Spinal cord (tissue), 10 donors: ENCODE measurements around the gene PLXDC2. TPM values are rescaled to one million over a fixed set of nuclear protein-coding genes. Genes with fewer than 3 reads are reported as not detected.

Source experiments
- DNase-seq, 6 donors: peaks; one replicate each; pipeline versions ENCODE4 v3.0.0 to v3.0.0-alpha.2; 2013 to 2015; ENCODE audit warnings: low spot score in 6 of 6, low read depth in 4 of 6
- H3K27ac ChIP-seq: one replicate; pipeline ENCODE4 v1.5.1; 2013; ENCODE audit warnings: low read depth, low read length, control low read depth
- H3K27me3 ChIP-seq: one replicate; pipeline ENCODE4 v1.6.1; 2013; ENCODE audit warnings: low read length; ENCODE audit not compliant: control insufficient read depth, insufficient read depth
- H3K36me3 ChIP-seq: one replicate; pipeline ENCODE4 v1.6.1; 2013; ENCODE audit warnings: low read length; ENCODE audit not compliant: control insufficient read depth, insufficient read depth
- H3K4me1 ChIP-seq: one replicate; pipeline ENCODE4 v1.6.1; 2013; ENCODE audit warnings: low read length; ENCODE audit not compliant: control insufficient read depth, insufficient read depth
- H3K4me3 ChIP-seq: one replicate; pipeline ENCODE4 v1.5.1; 2013; ENCODE audit warnings: low read depth, low read length, control low read depth
- H3K9me3 ChIP-seq: one replicate; pipeline ENCODE4 v1.6.1; 2013; ENCODE audit warnings: low read length; ENCODE audit not compliant: control insufficient read depth, insufficient read depth
- WGBS: methylation state at CpG from one replicate; pipeline ENCODE4 v1.1.5; 2013; ENCODE audit warnings: missing lambda C conversion rate; ENCODE audit not compliant: insufficient coverage; 5-methylcytosine and 5-hydroxymethylcytosine counted together
- polyA plus RNA-seq, 2 donors: library from polyadenylated mRNA; unstranded; fragments of 120-200 nt; gene quantifications; one replicate each; pipeline ENCODE4 v1.2.1, GENCODE V29; 2013; ENCODE audit not compliant: insufficient read length in 2 of 2
- total RNA-seq, 2 donors: library from RNA; depleted of rRNA in 1 of 2; stranded (reverse); fragments of 120-200 nt in 1 of 2; fragments of >200 nt in 1 of 2; gene quantifications; one replicate each; pipeline versions ENCODE4 v1.2.3 to v1.2.4, GENCODE V29; 2013 to 2014
- donor health status: healthy.

Gene PLXDC2
- total and polyA plus RNA-seq, 4 donors, result 25.3 to 83.1 (median 55.7) TPM

GRCh38 chr10:19915816-19916215 lies 99.6 kb downstream of the PLXDC2 start:
- DNase-seq, result no peak
- H3K36me3 ChIP-seq, result no peaks in the 10 kb centered on the region
- no peak overlapping the region for H3K27ac ChIP-seq
- no peaks in the 10 kb centered on the region for H3K4me1 ChIP-seq
- no peaks in the 10 kb centered on the region for H3K27me3 ChIP-seq
- 100% methylated on average over 3 of the region's 3 CpGs for WGBS
- H3K4me3 ChIP-seq, result no peak overlapping the region
- no peaks in the 10 kb centered on the region for H3K9me3 ChIP-seq

DNA sequence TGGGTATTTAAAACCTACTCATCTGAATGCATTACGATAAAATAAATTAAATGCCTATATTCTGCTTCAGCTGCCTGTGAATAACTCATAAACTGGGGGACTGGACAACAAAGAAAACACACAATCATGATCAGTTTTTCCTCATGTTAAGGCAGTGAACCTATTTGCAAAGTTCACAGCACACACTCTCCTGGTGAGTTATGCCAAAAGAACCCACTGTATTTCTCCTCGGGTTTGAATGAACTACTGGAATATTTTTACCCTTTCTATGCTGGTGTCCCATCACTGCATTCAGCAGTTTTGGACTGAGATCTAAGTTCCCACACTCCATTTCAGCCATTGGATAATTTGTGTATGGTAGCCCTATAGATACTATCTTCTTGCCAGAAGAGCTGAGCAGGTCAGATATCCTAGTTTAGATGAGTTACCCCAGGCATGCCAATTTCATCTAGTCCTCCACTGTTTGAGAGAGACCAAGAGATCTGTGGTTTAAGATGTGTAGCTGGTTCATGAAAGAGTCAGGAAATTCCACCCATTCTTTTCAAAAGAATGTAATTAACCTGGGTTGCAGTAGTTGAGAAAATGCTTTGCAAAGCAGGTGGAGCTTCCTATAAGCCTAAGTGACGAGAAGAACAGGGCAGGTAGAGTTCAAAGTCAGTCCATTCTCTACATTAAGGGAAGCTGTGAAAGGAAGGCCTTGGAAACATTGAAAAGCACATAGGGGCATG lies 101.7 kb downstream of the PLXDC2 start:
- DNase-seq, result no peak
- H3K4me1 ChIP-seq, result no peaks in the 10 kb centered on the region
- H3K27me3 ChIP-seq, result no peaks in the 10 kb centered on the region
- H3K36me3 ChIP-seq, result no peaks in the 10 kb centered on the region
- no peaks in the 10 kb centered on the region for H3K9me3 ChIP-seq
- no peak overlapping the region for H3K4me3 ChIP-seq
- WGBS, result 70% methylated on average over 2 of the region's 3 CpGs
- H3K27ac ChIP-seq, result no peak overlapping the region

DNA sequence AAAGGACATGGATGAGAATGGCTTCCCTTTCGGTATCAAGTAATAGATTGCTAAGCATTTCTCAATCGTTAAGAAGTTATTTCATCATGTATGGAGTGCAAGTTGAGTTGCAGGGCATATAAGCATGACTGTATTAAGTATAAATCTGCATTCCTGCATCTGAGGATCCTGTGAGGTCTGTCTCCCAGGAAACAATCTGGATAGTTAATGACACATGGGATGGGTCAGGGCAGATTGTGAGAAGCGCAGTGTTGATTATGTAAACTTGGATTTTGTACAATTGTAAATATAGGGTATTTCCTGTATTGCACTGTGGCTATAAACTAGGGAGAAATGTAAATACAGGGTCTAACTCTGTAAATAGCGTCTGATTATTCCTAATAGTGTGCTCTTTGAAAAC lies 102.6 kb downstream of the PLXDC2 start:
- Histone ChIP-seq H3K27ac (no peak overlapping the region), H3K27me3 (no peaks in the 10 kb centered on the region), H3K36me3 (no peaks in the 10 kb centered on the region), H3K4me3 (no peak overlapping the region), H3K4me1 (no peaks in the 10 kb centered on the region), H3K9me3 (no peaks in the 10 kb centered on the region)
- 73% methylated on average over 1 of the region's 4 CpGs for WGBS
- no peak for DNase-seq

DNA sequence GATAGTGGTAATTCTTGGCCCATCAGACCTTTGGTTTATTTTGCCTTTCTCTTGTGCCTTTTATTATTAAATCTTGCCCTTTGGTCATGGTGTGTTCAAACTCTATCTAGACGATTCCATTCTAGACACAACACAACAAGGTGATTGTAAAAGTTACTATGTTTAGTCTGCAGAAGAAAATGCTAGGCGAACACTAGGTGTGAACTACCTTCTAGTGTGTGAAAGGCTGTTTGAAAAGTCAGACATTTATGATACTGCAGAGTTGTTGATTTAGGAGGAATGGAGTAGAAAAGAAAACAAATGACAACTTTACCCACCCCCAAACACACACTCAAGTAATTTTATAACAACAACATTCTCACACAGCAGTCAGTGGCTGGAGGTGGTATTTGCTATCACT lies 103.4 kb downstream of the PLXDC2 start:
- Histone ChIP-seq H3K4me1 (no peaks in the 10 kb centered on the region), H3K36me3 (no peaks in the 10 kb centered on the region), H3K9me3 (no peaks in the 10 kb centered on the region), H3K4me3 (no peak overlapping the region), H3K27ac (no peak overlapping the region), H3K27me3 (no peaks in the 10 kb centered on the region)
- DNase-seq, result no peak
- no CpG with 5 or more reads among the region's 2 CpGs for WGBS

DNA sequence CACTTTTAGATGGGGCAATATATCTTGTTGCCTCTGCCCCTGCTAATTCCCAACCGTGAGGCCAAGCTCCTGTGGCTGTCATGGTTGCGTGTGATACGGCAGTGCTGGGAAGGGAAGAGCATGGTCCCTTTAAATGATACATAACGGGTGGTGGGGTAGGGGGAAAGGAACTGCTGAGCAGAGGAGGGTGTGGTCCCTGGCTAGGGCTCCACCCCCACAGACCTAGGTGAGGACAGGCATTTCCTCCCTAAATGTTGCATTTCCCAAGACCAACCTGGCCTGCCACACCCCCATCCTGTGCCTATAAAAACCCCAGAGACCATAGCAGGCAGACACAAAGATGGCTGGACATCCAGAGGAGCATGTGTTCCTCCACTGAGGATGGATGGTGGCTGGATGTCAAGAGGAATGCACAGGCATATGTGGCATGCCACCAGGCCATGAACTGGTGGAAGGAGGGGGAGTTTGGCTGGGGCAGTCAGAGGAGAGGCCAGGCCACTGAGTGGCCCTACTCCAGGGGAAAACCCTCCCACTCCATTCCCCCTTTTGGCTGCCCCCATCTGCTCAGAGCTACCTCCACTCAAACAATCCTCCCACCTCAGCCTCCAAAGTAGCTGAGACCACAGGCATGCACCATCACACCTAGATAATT lies 104.0 kb downstream of the PLXDC2 start:
- no peak for DNase-seq
- H3K27ac ChIP-seq, result no peak overlapping the region
- no peaks in the 10 kb centered on the region for H3K36me3 ChIP-seq
- H3K4me1 ChIP-seq, result no peaks in the 10 kb centered on the region
- no peaks in the 10 kb centered on the region for H3K27me3 ChIP-seq
- WGBS, result 85% methylated on average over 3 of the region's 4 CpGs
- no peak overlapping the region for H3K4me3 ChIP-seq
- no peaks in the 10 kb centered on the region for H3K9me3 ChIP-seq

GRCh38 chr10:19921300-19922140 lies 105.3 kb downstream of the PLXDC2 start:
- no peaks in the 10 kb centered on the region for H3K9me3 ChIP-seq
- WGBS, result 98% methylated on average over 9 of the region's 13 CpGs
- H3K36me3 ChIP-seq, result no peaks in the 10 kb centered on the region
- no peak overlapping the region for H3K4me3 ChIP-seq
- H3K27me3 ChIP-seq, result no peaks in the 10 kb centered on the region
- no peak overlapping the region for H3K27ac ChIP-seq
- H3K4me1 ChIP-seq, result no peaks in the 10 kb centered on the region
- no peak for DNase-seq

GRCh38 chr10:19922236-19922963 lies 106.2 kb downstream of the PLXDC2 start:
- no peaks in the 10 kb centered on the region for H3K36me3 ChIP-seq
- H3K9me3 ChIP-seq, result no peaks in the 10 kb centered on the region
- no peak overlapping the region for H3K4me3 ChIP-seq
- DNase-seq, result peak in 1 of 6 donors; percentile 30
- H3K27ac ChIP-seq, result no peak overlapping the region
- WGBS, result 78% methylated on average over 2 of the region's 3 CpGs
- no peaks in the 10 kb centered on the region for H3K4me1 ChIP-seq
- H3K27me3 ChIP-seq, result no peaks in the 10 kb centered on the region

- no peaks in the 10 kb centered on the region for H3K4me1 ChIP-seq
- no peak for DNase-seq
- no peaks in the 10 kb centered on the region for H3K36me3 ChIP-seq
- H3K27me3 ChIP-seq, result no peaks in the 10 kb centered on the region
- no peak overlapping the region for H3K4me3 ChIP-seq
- no peak overlapping the region for H3K27ac ChIP-seq
- peaks cover 1% of the 10 kb centered on the region for H3K9me3 ChIP-seq
- WGBS, result 92% methylated on average over 4 of the region's 4 CpGs
Observed at GRCh38 chr10:19925064-19925463, 108.8 kb downstream of the PLXDC2 start.

GRCh38 chr10:19928936-19929335 lies 112.7 kb downstream of the PLXDC2 start:
- Histone ChIP-seq H3K27ac (no peak overlapping the region), H3K27me3 (no peaks in the 10 kb centered on the region), H3K36me3 (no peaks in the 10 kb centered on the region), H3K4me3 (no peak overlapping the region), H3K4me1 (peaks cover 7% of the 10 kb centered on the region), H3K9me3 (peaks cover 1% of the 10 kb centered on the region)
- DNase-seq, result no peak
- no CpG with 5 or more reads among the region's 7 CpGs for WGBS
